ENCODE data around the gene EIF3K.

EIF3K gene

GRCh38 chr19:38649305-38650171 lies 30.6 kb downstream of the EIF3K start:
- peak overlapping the region; percentile 75 to 98; a peak in 3 of 4 replicates for H3K4me3 ChIP-seq (ENCODE audit: low read depth in 1 of 2, low read length in 2 of 2)
- DNase-seq, result no peak
- H3K79me2 ChIP-seq (ENCODE audit: insufficient read depth, low read length), result peaks cover 71% of the 10 kb centered on the region
- TF ChIP-seq EZH2 (IDR thresholded peaks at IDR 0.05; ENCODE audit: borderline replicate concordance, low read depth, low read length, severe bottlenecking) (no peak), CTCF (IDR thresholded peaks at IDR 0.05; ENCODE audit: borderline replicate concordance, extremely low read depth, low read length, poor library complexity, severe bottlenecking) (no peak)
- no peaks in the 10 kb centered on the region for H3K27me3 ChIP-seq (ENCODE audit: insufficient read depth, low read length, poor library complexity)
- peaks cover 54% of the 10 kb centered on the region for H4K20me1 ChIP-seq (ENCODE audit: insufficient read depth, low read length)
- H3K9me3 ChIP-seq (ENCODE audit: insufficient read depth, low read length, severe bottlenecking), result no peaks in the 10 kb centered on the region
- H3K36me3 ChIP-seq (ENCODE audit: insufficient read depth, low read length), result peaks cover 8% of the 10 kb centered on the region; the same call in 1 of the 2 replicates
- H3K4me2 ChIP-seq (ENCODE audit: insufficient read depth, low read length), result peak overlapping the region; percentile 84
- H3K9ac ChIP-seq (ENCODE audit: low read depth, low read length), result peak overlapping the region; percentile 90
- H2AFZ ChIP-seq (ENCODE audit: low read depth, low read length), result no peak overlapping the region
- ATAC-seq (ENCODE audit: insufficient read depth, low read depth), result no peak
- peak overlapping the region; percentile 62; the same call in 1 of the 2 replicates for H3K27ac ChIP-seq (ENCODE audit: low read length)
- peaks cover 46% of the 10 kb centered on the region for H3K4me1 ChIP-seq (ENCODE audit: insufficient read depth, low read length)

GRCh38 chr19:38650172-38650775 lies 31.3 kb downstream of the EIF3K start:
- Histone ChIP-seq H3K36me3 (ENCODE audit: insufficient read depth, low read length) (peaks cover 8% of the 10 kb centered on the region; the same call in 1 of the 2 replicates), H3K79me2 (ENCODE audit: insufficient read depth, low read length) (peaks cover 78% of the 10 kb centered on the region), H3K4me3 (ENCODE audit: low read depth in 1 of 2, low read length in 2 of 2) (peak overlapping the region in 1 of 2 experiments; percentile 75; a peak in 2 of 4 replicates), H4K20me1 (ENCODE audit: insufficient read depth, low read length) (peaks cover 62% of the 10 kb centered on the region), H2AFZ (ENCODE audit: low read depth, low read length) (no peak overlapping the region), H3K4me2 (ENCODE audit: insufficient read depth, low read length) (peak overlapping the region; percentile 84), H3K4me1 (ENCODE audit: insufficient read depth, low read length) (peaks cover 52% of the 10 kb centered on the region), H3K27ac (ENCODE audit: low read length) (no peak overlapping the region), H3K27me3 (ENCODE audit: insufficient read depth, low read length, poor library complexity) (no peaks in the 10 kb centered on the region), H3K9ac (ENCODE audit: low read depth, low read length) (peak overlapping the region; percentile 90; the same call in 1 of the 2 replicates), H3K9me3 (ENCODE audit: insufficient read depth, low read length, severe bottlenecking) (no peaks in the 10 kb centered on the region)
- DNase-seq (no peak), ATAC-seq (ENCODE audit: insufficient read depth, low read depth) (no peak)
- no peak for TF ChIP-seq EZH2 (IDR thresholded peaks at IDR 0.05; ENCODE audit: borderline replicate concordance, low read depth, low read length, severe bottlenecking)
- no peak for TF ChIP-seq CTCF (IDR thresholded peaks at IDR 0.05; ENCODE audit: borderline replicate concordance, extremely low read depth, low read length, poor library complexity, severe bottlenecking)

GRCh38 chr19:38650911-38651584 lies 32.1 kb downstream of the EIF3K start:
- Histone ChIP-seq H3K4me3 (ENCODE audit: low read depth in 1 of 2, low read length in 2 of 2) (no peak overlapping the region), H3K9ac (ENCODE audit: low read depth, low read length) (0 out of 2 replicates have a peak overlapping the region, but pooled peaks have one; percentile 90)
- no peak for DNase-seq

More at GRCh38 chr19:38650911-38651584, 32.1 kb downstream of the EIF3K start:
- TF ChIP-seq EZH2 (IDR thresholded peaks at IDR 0.05; ENCODE audit: borderline replicate concordance, low read depth, low read length, severe bottlenecking) (no peak), CTCF (IDR thresholded peaks at IDR 0.05; ENCODE audit: borderline replicate concordance, extremely low read depth, low read length, poor library complexity, severe bottlenecking) (no peak)
- Histone ChIP-seq H3K27ac (ENCODE audit: low read length) (no peak overlapping the region), H3K27me3 (ENCODE audit: insufficient read depth, low read length, poor library complexity) (no peaks in the 10 kb centered on the region), H2AFZ (ENCODE audit: low read depth, low read length) (no peak overlapping the region), H3K4me2 (ENCODE audit: insufficient read depth, low read length) (no peak overlapping the region; the same call in 1 of the 2 replicates), H4K20me1 (ENCODE audit: insufficient read depth, low read length) (peaks cover 69% of the 10 kb centered on the region), H3K4me1 (ENCODE audit: insufficient read depth, low read length) (peaks cover 60% of the 10 kb centered on the region), H3K36me3 (ENCODE audit: insufficient read depth, low read length) (peaks cover 8% of the 10 kb centered on the region; the same call in 1 of the 2 replicates), H3K79me2 (ENCODE audit: insufficient read depth, low read length) (peaks cover 86% of the 10 kb centered on the region), H3K9me3 (ENCODE audit: insufficient read depth, low read length, severe bottlenecking) (no peaks in the 10 kb centered on the region)
- ATAC-seq (ENCODE audit: insufficient read depth, low read depth), result no peak
